NB4 (cell line): ENCODE measurements around the gene RAB42.
"Not testable (repeated sequence)": the region's sequence is repeated elsewhere in the genome, so short reads cannot be mapped to it uniquely, and the experiment has no call there.

ENCODE experiments used
- DNase-seq: peaks from one replicate; pipeline ENCODE4 v3.0.0; 2010; ENCODE audit warnings: low read depth
- H3K4me3 ChIP-seq: one replicate; pipeline ENCODE4 v1.5.1; 2011; ENCODE audit warnings: mild to moderate bottlenecking, low read depth, low read length, moderate library complexity
- MYC ChIP-seq: IDR thresholded peaks from 2 replicates; pipeline ENCODE4 v1.6.1; 2011; ENCODE audit warnings: low read depth, low read length
- POLR2A ChIP-seq: IDR thresholded peaks from 2 replicates; pipeline ENCODE4 v1.6.1; 2011; ENCODE audit warnings: mild to moderate bottlenecking; ENCODE audit not compliant: insufficient read length; ENCODE audit errors: extremely low read depth
- TF ChIP-seq, protein P1 (sequence below): IDR thresholded peaks from 2 replicates; pipeline ENCODE4 v1.6.1; 2011; ENCODE audit warnings: low read depth, low read length
- TF ChIP-seq, protein P2 (sequence below): IDR thresholded peaks from one replicate; pipeline ENCODE4 v1.5.1; 2012; ENCODE audit warnings: low read depth, low read length

Gene RAB42

DNA sequence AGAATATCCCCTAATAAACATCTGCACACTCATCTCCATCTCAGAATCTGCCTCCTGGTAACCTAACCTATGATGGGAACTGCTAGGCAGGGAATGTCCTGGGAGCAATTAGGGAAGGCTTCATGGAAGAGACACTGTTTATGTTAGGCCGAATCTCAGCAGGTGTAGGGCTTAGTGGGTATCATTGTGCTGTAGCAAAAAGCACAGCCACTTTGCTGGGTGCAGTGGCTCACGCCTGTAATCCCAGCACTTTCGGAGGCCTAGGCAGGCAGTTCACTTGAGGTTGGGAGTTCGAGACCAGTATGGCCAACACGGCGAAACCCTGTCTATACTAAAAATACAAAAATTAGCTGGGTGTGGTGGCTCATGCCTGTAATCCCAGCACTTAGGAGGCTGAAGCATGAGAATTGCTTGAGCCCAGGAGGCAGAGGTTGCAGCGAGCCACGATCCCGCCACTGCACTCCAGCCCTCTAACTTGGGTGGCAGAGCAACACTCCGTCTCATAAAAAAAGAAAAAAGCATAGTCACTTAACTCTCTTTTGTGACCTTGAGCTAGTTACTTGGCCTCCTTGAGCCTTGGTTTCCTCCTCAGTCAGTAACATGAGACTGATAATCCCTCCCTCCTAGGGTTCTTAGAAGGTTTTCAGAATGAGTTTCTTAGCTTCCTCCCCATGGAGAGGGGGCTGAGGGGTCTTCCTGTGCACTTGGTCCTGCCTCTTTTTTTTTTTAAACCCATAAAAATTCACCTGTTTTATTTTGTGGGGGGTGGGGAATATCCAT is 3.5 kb downstream of the RAB42 start:
- TF ChIP-seq MYC = no peak
- TF ChIP-seq, protein P1, sequence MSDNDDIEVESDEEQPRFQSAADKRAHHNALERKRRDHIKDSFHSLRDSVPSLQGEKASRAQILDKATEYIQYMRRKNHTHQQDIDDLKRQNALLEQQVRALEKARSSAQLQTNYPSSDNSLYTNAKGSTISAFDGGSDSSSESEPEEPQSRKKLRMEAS = no peak
- H3K4me3 ChIP-seq = no peak overlapping the region
- no peak for DNase-seq

DNA sequence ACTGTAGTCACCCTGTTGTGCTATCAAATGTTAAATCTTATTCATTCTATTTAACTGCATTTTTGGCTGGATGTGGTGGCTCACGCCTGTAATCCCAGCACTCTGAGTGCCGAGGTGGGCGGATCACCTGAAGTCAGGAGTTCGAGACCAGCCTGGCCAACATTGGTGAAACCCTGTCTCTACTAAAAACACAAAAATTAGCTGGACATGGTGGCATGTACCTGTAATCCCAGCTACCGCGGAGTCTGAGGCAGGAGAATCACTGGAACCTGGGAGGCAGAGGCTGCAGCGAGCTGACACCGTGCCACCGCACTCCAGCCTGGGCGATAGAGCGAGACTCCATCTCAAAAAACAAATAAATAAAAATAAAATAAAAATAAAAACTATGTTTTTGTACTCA is 4.2 kb downstream of the RAB42 start:
- H3K4me3 ChIP-seq, DNase-seq: not testable (repeated sequence)

DNA sequence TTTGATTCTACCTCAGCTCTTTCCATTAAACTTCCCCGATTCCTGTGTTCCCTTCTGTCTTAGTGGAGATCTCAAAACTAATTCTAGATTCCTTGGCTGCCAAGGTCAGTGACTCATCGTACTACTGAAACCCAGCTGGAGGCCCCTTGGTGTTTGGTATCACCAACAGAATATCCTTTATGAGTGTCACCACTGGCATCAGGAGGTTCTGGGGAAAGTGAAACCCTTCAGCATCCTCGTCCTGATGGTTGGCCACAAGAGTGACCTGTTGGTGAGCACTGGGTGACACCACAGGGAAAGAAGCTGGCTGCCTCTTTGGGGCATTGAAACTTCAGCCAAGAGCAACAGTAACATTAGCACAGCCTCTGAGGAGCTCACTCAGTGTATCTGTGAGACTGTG is 9.6 kb downstream of the RAB42 start:
- DNase-seq = no peak
- no peak overlapping the region for H3K4me3 ChIP-seq

DNA sequence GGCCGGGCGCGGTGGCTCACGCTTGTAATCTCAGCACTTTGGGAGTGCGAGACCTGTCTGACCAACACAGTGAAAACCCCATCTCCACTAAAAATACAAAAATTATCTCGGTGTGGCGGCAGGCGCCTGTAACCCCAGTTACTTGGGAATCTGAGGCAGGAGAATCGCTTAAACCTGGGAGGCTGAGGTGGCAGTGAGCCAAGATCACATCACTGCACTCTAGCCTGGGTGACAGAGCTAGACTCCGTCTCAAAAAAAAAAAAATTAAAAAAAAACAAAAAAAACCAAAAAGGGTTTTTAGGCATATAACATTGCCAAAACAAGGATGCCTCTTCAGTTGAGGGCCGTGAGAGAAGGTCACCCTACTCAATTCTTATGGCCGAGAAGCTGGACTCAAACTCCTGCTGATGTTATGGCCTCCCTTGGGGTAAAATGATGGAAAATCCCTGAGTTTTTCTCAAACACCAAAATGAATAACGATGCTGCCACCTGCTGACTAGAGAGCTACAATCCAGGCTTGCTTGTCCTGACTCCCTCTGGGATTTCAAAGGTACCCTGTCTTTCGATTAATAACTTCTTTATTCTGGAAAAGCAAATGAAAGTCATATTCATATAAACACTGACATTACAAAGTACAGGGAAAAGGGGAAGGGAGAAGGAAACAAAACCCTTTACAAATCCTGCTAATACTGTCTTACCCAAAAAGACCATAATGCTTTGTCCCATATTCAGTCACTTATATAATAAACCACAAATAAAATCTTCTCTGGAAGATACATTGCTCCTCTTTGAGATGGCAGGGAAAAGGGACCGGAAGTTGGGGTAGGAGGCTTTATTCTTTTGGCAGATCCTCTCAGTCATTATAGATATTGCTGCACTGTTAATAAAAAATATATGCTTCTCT is 10.7 kb downstream of the RAB42 start:
- DNase-seq = peak; percentile 73
- no peak overlapping the region for H3K4me3 ChIP-seq
- TF ChIP-seq, protein P2, sequence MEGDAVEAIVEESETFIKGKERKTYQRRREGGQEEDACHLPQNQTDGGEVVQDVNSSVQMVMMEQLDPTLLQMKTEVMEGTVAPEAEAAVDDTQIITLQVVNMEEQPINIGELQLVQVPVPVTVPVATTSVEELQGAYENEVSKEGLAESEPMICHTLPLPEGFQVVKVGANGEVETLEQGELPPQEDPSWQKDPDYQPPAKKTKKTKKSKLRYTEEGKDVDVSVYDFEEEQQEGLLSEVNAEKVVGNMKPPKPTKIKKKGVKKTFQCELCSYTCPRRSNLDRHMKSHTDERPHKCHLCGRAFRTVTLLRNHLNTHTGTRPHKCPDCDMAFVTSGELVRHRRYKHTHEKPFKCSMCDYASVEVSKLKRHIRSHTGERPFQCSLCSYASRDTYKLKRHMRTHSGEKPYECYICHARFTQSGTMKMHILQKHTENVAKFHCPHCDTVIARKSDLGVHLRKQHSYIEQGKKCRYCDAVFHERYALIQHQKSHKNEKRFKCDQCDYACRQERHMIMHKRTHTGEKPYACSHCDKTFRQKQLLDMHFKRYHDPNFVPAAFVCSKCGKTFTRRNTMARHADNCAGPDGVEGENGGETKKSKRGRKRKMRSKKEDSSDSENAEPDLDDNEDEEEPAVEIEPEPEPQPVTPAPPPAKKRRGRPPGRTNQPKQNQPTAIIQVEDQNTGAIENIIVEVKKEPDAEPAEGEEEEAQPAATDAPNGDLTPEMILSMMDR = peak; percentile 67
- TF ChIP-seq, protein P1 = no peak; the same call in 1 of the 2 replicates
- no peak for TF ChIP-seq MYC

More for the DNA sequence above, 9.6 kb downstream of the RAB42 start:
- TF ChIP-seq MYC = no peak
- TF ChIP-seq, protein P2 = no peak
- no peak for TF ChIP-seq POLR2A
- TF ChIP-seq, protein P1 = no peak

DNA sequence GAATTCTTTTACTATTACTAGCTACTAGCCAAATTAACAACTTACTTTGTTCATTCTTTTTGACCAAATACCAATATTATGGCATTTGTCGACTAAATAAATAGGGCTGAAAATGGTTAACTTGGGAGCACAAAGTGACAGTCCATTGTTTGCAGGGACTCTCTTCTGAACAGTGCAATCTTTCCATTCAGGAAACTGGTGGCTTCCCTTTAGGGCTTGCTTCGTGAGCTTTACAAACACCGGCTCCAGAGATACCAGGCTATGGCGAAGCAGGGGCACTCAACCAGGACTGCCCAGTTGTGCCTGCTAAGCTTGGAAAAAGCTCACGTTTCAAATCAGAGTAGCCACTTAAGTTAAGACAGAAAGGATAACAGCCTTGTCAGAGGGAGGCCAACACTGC is 12.3 kb downstream of the RAB42 start:
- TF ChIP-seq, protein P1 = no peak
- no peak for TF ChIP-seq MYC
- TF ChIP-seq POLR2A = no peak
- TF ChIP-seq, protein P2 = no peak
- no peak overlapping the region for H3K4me3 ChIP-seq
- no peak for DNase-seq

DNA sequence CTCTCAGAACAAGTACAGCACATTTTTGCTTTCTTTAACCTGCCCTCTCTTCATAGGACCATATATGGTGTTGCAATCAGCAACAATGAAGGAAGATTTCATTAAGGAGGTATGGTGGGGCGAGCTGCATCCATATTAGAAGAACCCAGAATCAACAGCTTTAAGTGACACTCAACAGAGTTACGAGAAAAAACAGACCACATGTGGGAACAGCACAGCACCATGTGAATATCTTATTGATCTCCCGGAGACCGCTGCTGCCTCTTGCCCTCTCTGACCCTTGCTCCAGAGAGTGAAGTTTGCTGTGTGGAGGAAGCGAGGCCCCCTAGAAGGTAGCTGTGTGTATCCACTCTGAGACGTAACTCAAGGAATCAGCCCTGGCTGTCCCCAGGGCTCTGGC is 12.9 kb downstream of the RAB42 start:
- no peak for DNase-seq
- no peak overlapping the region for H3K4me3 ChIP-seq
- TF ChIP-seq, protein P1 = no peak
- TF ChIP-seq, protein P2 = no peak
- no peak for TF ChIP-seq MYC
- TF ChIP-seq POLR2A = no peak

DNA sequence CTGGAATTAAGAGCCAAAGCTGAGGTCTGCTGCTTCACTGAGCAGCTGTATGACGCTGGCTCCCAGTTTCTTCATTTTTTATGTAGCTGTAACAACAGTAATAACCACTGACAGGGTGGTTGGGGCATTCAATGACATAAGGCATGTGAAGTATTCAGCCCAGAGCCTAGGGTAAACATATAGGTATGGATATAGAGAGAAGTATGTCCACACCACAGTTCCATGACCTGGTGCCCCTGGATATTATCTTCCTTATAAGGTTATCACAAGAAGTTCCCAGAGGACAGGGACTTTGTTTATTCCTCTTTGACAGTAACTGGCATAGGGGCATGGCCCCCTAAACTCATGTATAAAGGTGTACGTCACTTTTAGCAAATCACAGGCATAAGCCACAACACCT is 14.7 kb downstream of the RAB42 start:
- DNase-seq = no peak
- no peak overlapping the region for H3K4me3 ChIP-seq

More for the DNA sequence above, 14.7 kb downstream of the RAB42 start:
- no peak for TF ChIP-seq POLR2A
- TF ChIP-seq, protein P2 = no peak
- TF ChIP-seq, protein P1 = no peak
- no peak for TF ChIP-seq MYC
